H1 (cell line): Measurements from ENCODE around the gene CLEC14A. TPM values are rescaled to one million over a fixed set of nuclear protein-coding genes. Genes with fewer than 3 reads are reported as not detected.

ENCODE experiments used
- BCL11A ChIP-seq, 2 experiments: IDR thresholded peaks; one replicate each; pipeline ENCODE4 v1.6.1; 2011; ENCODE audit warnings: low read depth in 2 of 2, low read length in 2 of 2, mild to moderate bottlenecking in 2 of 2
- CREB1 ChIP-seq: IDR thresholded peaks from 2 replicates; pipeline ENCODE4 v1.6.1; 2012; ENCODE audit warnings: inconsistent platforms
- GABPA ChIP-seq: IDR thresholded peaks from 2 replicates; pipeline ENCODE4 v1.6.1; 2011; ENCODE audit warnings: mild to moderate bottlenecking, low read length, moderate library complexity, borderline replicate concordance; ENCODE audit not compliant: insufficient read depth
- RFX5 ChIP-seq: IDR thresholded peaks from 2 replicates; pipeline ENCODE4 v1.6.1; 2011; ENCODE audit warnings: low read depth, low read length, improper control_type of control experiment, borderline replicate concordance
- RNF2 ChIP-seq: fragments of 200-900, 300-1000 bp; sonication (generic); IDR thresholded peaks from 2 replicates; pipeline ENCODE4 v1.7.1; 2016; ENCODE audit warnings: borderline replicate concordance, low read depth, mild to moderate bottlenecking, antibody characterized with exemption, low read length; ENCODE audit not compliant: poor library complexity, severe bottlenecking; ENCODE audit errors: missing control alignments
- SIX5 ChIP-seq: IDR thresholded peaks from 2 replicates; pipeline ENCODE4 v1.6.1; 2011; ENCODE audit warnings: mild to moderate bottlenecking, low read depth, low read length
- TEAD4 ChIP-seq: IDR thresholded peaks from 2 replicates; pipeline ENCODE4 v1.6.1; 2012; ENCODE audit warnings: low read depth, low read length, inconsistent platforms, mixed read lengths
- polyA plus RNA-seq, 7 experiments: library from polyadenylated mRNA; depleted of rRNA in 3 of 7; stranded (reverse) in 5 of 7; unstranded in 2 of 7; fragments of >200 nt in 5 of 7; fragments of 200-250 nt in 2 of 7; gene quantifications; 1 replicate in 5 of 7; 2 replicates in 1 of 7; 4 replicates in 1 of 7; pipeline versions ENCODE4 v1.2.1 to v1.2.3, GENCODE V29; 2011 to 2013; ENCODE audit warnings: missing spikeins in 2 of 7, mixed read lengths in 2 of 7
- total RNA-seq: library from RNA; stranded (reverse); fragmentation: NEBNext Ultra II Directional; extraction: Animal tissue kit (Norgen Biotek cat#: 25700); gene quantifications from 2 replicates; pipeline ENCODE4 v1.2.1, GENCODE V29; 2021
- TF ChIP-seq, protein P1 (sequence below): fragments of 300-600 bp; sonication (generic); IDR thresholded peaks from 2 replicates; pipeline ENCODE4 v1.7.1; 2012; ENCODE audit warnings: low read length, moderate library complexity, mild to moderate bottlenecking, inconsistent platforms; ENCODE audit not compliant: insufficient replicate concordance
- TF ChIP-seq, protein P2 (sequence below): IDR thresholded peaks from 2 replicates; pipeline ENCODE4 v1.6.1; 2011; ENCODE audit warnings: low read depth, mild to moderate bottlenecking, low read length; ENCODE audit not compliant: insufficient read depth

Gene CLEC14A
- total and polyA plus RNA-seq, 2 of the 8 experiments (the other 6 are each of a cell fraction or from before 2014, with no cell fraction given), result 0.09 to 0.13 TPM

- TF ChIP-seq, protein P1, sequence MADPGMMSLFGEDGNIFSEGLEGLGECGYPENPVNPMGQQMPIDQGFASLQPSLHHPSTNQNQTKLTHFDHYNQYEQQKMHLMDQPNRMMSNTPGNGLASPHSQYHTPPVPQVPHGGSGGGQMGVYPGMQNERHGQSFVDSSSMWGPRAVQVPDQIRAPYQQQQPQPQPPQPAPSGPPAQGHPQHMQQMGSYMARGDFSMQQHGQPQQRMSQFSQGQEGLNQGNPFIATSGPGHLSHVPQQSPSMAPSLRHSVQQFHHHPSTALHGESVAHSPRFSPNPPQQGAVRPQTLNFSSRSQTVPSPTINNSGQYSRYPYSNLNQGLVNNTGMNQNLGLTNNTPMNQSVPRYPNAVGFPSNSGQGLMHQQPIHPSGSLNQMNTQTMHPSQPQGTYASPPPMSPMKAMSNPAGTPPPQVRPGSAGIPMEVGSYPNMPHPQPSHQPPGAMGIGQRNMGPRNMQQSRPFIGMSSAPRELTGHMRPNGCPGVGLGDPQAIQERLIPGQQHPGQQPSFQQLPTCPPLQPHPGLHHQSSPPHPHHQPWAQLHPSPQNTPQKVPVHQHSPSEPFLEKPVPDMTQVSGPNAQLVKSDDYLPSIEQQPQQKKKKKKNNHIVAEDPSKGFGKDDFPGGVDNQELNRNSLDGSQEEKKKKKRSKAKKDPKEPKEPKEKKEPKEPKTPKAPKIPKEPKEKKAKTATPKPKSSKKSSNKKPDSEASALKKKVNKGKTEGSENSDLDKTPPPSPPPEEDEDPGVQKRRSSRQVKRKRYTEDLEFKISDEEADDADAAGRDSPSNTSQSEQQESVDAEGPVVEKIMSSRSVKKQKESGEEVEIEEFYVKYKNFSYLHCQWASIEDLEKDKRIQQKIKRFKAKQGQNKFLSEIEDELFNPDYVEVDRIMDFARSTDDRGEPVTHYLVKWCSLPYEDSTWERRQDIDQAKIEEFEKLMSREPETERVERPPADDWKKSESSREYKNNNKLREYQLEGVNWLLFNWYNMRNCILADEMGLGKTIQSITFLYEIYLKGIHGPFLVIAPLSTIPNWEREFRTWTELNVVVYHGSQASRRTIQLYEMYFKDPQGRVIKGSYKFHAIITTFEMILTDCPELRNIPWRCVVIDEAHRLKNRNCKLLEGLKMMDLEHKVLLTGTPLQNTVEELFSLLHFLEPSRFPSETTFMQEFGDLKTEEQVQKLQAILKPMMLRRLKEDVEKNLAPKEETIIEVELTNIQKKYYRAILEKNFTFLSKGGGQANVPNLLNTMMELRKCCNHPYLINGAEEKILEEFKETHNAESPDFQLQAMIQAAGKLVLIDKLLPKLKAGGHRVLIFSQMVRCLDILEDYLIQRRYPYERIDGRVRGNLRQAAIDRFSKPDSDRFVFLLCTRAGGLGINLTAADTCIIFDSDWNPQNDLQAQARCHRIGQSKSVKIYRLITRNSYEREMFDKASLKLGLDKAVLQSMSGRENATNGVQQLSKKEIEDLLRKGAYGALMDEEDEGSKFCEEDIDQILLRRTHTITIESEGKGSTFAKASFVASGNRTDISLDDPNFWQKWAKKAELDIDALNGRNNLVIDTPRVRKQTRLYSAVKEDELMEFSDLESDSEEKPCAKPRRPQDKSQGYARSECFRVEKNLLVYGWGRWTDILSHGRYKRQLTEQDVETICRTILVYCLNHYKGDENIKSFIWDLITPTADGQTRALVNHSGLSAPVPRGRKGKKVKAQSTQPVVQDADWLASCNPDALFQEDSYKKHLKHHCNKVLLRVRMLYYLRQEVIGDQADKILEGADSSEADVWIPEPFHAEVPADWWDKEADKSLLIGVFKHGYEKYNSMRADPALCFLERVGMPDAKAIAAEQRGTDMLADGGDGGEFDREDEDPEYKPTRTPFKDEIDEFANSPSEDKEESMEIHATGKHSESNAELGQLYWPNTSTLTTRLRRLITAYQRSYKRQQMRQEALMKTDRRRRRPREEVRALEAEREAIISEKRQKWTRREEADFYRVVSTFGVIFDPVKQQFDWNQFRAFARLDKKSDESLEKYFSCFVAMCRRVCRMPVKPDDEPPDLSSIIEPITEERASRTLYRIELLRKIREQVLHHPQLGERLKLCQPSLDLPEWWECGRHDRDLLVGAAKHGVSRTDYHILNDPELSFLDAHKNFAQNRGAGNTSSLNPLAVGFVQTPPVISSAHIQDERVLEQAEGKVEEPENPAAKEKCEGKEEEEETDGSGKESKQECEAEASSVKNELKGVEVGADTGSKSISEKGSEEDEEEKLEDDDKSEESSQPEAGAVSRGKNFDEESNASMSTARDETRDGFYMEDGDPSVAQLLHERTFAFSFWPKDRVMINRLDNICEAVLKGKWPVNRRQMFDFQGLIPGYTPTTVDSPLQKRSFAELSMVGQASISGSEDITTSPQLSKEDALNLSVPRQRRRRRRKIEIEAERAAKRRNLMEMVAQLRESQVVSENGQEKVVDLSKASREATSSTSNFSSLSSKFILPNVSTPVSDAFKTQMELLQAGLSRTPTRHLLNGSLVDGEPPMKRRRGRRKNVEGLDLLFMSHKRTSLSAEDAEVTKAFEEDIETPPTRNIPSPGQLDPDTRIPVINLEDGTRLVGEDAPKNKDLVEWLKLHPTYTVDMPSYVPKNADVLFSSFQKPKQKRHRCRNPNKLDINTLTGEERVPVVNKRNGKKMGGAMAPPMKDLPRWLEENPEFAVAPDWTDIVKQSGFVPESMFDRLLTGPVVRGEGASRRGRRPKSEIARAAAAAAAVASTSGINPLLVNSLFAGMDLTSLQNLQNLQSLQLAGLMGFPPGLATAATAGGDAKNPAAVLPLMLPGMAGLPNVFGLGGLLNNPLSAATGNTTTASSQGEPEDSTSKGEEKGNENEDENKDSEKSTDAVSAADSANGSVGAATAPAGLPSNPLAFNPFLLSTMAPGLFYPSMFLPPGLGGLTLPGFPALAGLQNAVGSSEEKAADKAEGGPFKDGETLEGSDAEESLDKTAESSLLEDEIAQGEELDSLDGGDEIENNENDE, result no peak
- TF ChIP-seq SIX5 (no peak), RNF2 (peak; percentile 17), BCL11A (IDR thresholded peaks at IDR 0.05; ENCODE audit: low read depth in 2 of 2, low read length in 2 of 2) (no peak), GABPA (no peak), RFX5 (no peak), CREB1 (no peak; the same call in 1 of the 2 replicates), TEAD4 (no peak)
- TF ChIP-seq, protein P2, sequence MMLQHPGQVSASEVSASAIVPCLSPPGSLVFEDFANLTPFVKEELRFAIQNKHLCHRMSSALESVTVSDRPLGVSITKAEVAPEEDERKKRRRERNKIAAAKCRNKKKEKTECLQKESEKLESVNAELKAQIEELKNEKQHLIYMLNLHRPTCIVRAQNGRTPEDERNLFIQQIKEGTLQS, result no peak
Measured at GRCh38 chr14:38207736-38208617, 47.9 kb downstream of the CLEC14A start, which contains the start of gene SSTR1 (continued).
